Endodermal cell (in vitro differentiated cells): ENCODE results near the gene MRPL20. TPM values are rescaled to one million over a fixed set of nuclear protein-coding genes. Genes with fewer than 3 reads are reported as not detected.
"Not testable (repeated sequence)": the region's sequence is repeated elsewhere in the genome, so short reads cannot be mapped to it uniquely, and the experiment has no call there.

Experiments used
- DNase-seq: peaks from one replicate; pipeline ENCODE4 v3.0.0-alpha.2; 2017
- H3K27ac ChIP-seq: 2 replicates; pipeline ENCODE4 v1.5.1; 2013; ENCODE audit warnings: mild to moderate bottlenecking, low read depth, low read length, moderate library complexity
- H3K27me3 ChIP-seq: 2 replicates; pipeline ENCODE4 v1.6.1; 2013; ENCODE audit warnings: mild to moderate bottlenecking, low read length, moderate library complexity; ENCODE audit not compliant: insufficient read depth, control insufficient read depth, poor library complexity, severe bottlenecking
- H3K36me3 ChIP-seq: 2 replicates; pipeline ENCODE4 v1.7.0; 2013; ENCODE audit warnings: mild to moderate bottlenecking, low read length, moderate library complexity; ENCODE audit not compliant: control insufficient read depth, insufficient read depth
- H3K4me1 ChIP-seq: one replicate; pipeline ENCODE4 v1.7.0; 2013; ENCODE audit warnings: low read length; ENCODE audit not compliant: control insufficient read depth, insufficient read depth
- H3K4me3 ChIP-seq: 2 replicates; pipeline ENCODE4 v1.5.1; 2013; ENCODE audit warnings: mild to moderate bottlenecking, low read length, moderate library complexity
- H3K9ac ChIP-seq: 2 replicates; pipeline ENCODE4 v1.6.1; 2013; ENCODE audit warnings: mild to moderate bottlenecking, low read length, moderate library complexity; ENCODE audit not compliant: poor library complexity, severe bottlenecking; ENCODE audit errors: extremely low read depth
- H3K9me3 ChIP-seq: 2 replicates; pipeline ENCODE4 v1.6.1; 2013; ENCODE audit warnings: mild to moderate bottlenecking, low read length, moderate library complexity; ENCODE audit not compliant: control insufficient read depth
- H3K27ac Mint-ChIP-seq: 2 replicates; pipeline ENCODE4 v1.8.0; 2020; ENCODE audit warnings: mixed read lengths
- H3K27me3 Mint-ChIP-seq: 2 replicates; pipeline ENCODE4 v1.8.0; 2021; ENCODE audit warnings: mild to moderate bottlenecking, mixed read lengths; ENCODE audit not compliant: insufficient read depth
- H3K36me3 Mint-ChIP-seq: 2 replicates; pipeline ENCODE4 v1.8.0; 2020; ENCODE audit warnings: low read depth, mixed read lengths
- H3K4me1 Mint-ChIP-seq: 2 replicates; pipeline ENCODE4 v1.8.0; 2020; ENCODE audit warnings: mixed read lengths
- H3K4me3 Mint-ChIP-seq: 2 replicates; pipeline ENCODE4 v1.8.0; 2020; ENCODE audit warnings: mild to moderate bottlenecking, moderate library complexity, mixed read lengths
- H3K9me3 Mint-ChIP-seq: 2 replicates; pipeline ENCODE4 v1.8.0; 2020; ENCODE audit warnings: mild to moderate bottlenecking, mixed read lengths
- WGBS, 2 experiments: methylation state at CpG; one replicate each; pipeline versions ENCODE4 v1.1.5 to v1.1.7; 2013; ENCODE audit warnings: missing lambda C conversion rate in 2 of 2, mixed read lengths in 1 of 2; ENCODE audit not compliant: insufficient coverage in 1 of 2, insufficient read length in 1 of 2; 5-methylcytosine and 5-hydroxymethylcytosine counted together
- total RNA-seq, 2 donors: library from RNA; stranded (reverse); fragmentation: NEBNext Ultra II Directional in 1 of 2; extraction: Animal tissue kit (Norgen Biotek cat#: 25700) in 1 of 2; gene quantifications; 2 replicates in 1 of 2; 3 replicates in 1 of 2; pipeline ENCODE4 v1.2.1, GENCODE V29; 2021
- TF ChIP-seq, protein P1 (sequence below): fragments of 200-600 bp; sonication (generic); conservative IDR thresholded peaks from 2 replicates; pipeline ENCODE4 v1.5.0; 2021; ENCODE audit warnings: antibody characterized with exemption, mild to moderate bottlenecking

Gene MRPL20
- total RNA-seq, 2 donors from 2014 or later: 109 to 129 TPM

DNA sequence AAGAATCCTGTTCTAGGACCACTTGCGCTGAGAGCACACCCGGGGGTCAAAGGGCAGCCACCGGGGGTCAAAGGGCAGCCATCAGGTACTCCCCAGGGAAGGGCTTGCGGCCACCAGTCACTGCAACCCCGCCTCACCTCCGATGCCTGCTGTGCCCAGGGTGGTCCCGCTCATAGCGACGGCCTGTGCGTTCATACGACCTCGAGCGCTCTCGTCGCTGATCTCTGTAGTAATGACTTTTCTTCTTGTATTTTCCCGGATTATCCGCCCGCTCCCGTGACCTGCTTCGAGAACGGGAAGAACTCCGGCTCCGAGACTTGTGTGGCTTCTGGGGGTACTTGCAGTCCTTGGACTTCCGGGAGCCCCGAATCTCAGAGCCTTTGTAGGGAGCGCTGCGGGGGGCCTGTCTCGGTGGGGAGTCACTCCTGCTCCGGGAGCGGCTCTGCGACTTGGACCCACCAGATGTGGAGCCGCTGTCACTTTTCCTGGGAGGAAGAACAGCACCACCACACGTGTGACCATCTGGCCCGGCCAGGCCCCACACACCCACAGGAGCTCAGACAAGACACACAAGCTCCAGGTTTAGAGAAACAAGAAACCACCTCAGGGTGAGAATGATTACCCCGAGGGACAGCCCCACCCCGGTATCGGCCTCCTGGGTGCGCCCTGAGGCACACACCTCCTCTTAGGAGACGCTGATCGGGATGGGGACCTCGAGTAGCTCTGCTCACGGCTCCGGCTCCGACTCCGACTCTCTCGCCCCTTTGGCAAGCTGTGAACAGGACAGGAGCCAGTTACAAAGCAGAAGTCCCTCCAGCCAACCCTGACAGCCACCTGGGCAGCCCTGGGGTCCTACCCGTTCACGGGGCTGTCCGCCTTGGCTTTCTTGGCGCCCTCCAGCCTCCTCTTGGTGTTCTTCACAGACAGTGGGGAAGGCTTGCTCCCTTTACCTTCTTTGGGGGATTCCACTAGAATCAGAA lies 19.7 kb downstream of the MRPL20 start:
- no peak for DNase-seq
- no peak overlapping the region for H3K4me3 ChIP-seq
- peaks cover 73% of the 10 kb centered on the region for H3K36me3 ChIP-seq
- H3K27me3 ChIP-seq: no peaks in the 10 kb centered on the region
- no peak overlapping the region for H3K27ac ChIP-seq
- no peak overlapping the region for H3K27ac Mint-ChIP-seq
- peaks cover 83% of the 10 kb centered on the region for H3K36me3 Mint-ChIP-seq
- no peaks in the 10 kb centered on the region for H3K27me3 Mint-ChIP-seq
- no peaks in the 10 kb centered on the region for H3K9me3 Mint-ChIP-seq
- no peaks in the 10 kb centered on the region for H3K4me1 Mint-ChIP-seq
- WGBS, 2 experiments: 96 to 98% methylated on average over 29 to 50 of the region's 50 CpGs
- no peak overlapping the region for H3K9ac ChIP-seq
- H3K4me1 ChIP-seq: no peaks in the 10 kb centered on the region
- H3K4me3 Mint-ChIP-seq: no peak overlapping the region
- TF ChIP-seq, protein P1, sequence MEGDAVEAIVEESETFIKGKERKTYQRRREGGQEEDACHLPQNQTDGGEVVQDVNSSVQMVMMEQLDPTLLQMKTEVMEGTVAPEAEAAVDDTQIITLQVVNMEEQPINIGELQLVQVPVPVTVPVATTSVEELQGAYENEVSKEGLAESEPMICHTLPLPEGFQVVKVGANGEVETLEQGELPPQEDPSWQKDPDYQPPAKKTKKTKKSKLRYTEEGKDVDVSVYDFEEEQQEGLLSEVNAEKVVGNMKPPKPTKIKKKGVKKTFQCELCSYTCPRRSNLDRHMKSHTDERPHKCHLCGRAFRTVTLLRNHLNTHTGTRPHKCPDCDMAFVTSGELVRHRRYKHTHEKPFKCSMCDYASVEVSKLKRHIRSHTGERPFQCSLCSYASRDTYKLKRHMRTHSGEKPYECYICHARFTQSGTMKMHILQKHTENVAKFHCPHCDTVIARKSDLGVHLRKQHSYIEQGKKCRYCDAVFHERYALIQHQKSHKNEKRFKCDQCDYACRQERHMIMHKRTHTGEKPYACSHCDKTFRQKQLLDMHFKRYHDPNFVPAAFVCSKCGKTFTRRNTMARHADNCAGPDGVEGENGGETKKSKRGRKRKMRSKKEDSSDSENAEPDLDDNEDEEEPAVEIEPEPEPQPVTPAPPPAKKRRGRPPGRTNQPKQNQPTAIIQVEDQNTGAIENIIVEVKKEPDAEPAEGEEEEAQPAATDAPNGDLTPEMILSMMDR: no peak
- no peaks in the 10 kb centered on the region for H3K9me3 ChIP-seq

DNA sequence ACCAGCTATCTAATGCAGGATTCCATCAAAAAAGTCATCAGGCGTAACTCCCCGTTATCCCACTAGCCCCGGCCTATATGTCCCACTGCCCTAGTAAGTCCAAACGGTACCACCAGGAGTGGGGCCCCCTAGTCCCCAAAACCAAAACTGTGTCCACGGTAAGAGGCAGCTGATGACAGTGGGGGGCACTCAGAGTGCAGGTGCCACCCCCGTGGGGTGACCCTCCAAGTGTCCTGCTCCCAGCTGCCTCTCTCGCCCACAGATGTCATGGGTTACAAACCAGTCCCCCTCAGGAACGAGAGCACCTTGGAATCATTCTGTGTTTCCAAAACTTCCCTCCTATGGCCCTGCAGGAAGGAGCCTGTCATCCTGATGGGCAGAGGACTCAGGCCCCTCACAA lies 21.2 kb downstream of the MRPL20 start:
- Histone ChIP-seq H3K36me3 (peaks cover 58% of the 10 kb centered on the region), H3K9ac (no peak overlapping the region), H3K9me3 (no peaks in the 10 kb centered on the region), H3K4me3 (no peak overlapping the region), H3K4me1 (no peaks in the 10 kb centered on the region), H3K27me3 (no peaks in the 10 kb centered on the region), H3K27ac (no peak overlapping the region)
- no peak overlapping the region for H3K27ac Mint-ChIP-seq
- H3K9me3 Mint-ChIP-seq: no peaks in the 10 kb centered on the region
- no peak overlapping the region for H3K4me3 Mint-ChIP-seq
- TF ChIP-seq, protein P1: no peak
- H3K4me1 Mint-ChIP-seq: no peaks in the 10 kb centered on the region
- WGBS, 2 experiments: 96% methylated on average over 8 of the region's 8 CpGs
- no peak for DNase-seq
- H3K27me3 Mint-ChIP-seq: no peaks in the 10 kb centered on the region
- H3K36me3 Mint-ChIP-seq: peaks cover 71% of the 10 kb centered on the region

GRCh38 chr1:1385339-1385738 lies 21.8 kb downstream of the MRPL20 start:
- H3K27me3 Mint-ChIP-seq, H3K4me3 ChIP-seq, H3K27ac ChIP-seq, H3K4me1 ChIP-seq, H3K27ac Mint-ChIP-seq, H3K9me3 ChIP-seq, H3K4me1 Mint-ChIP-seq, H3K4me3 Mint-ChIP-seq, DNase-seq, H3K9ac ChIP-seq, H3K9me3 Mint-ChIP-seq, H3K27me3 ChIP-seq: not testable (repeated sequence)
- 90 to 92% methylated on average over 16 to 29 of the region's 29 CpGs for WGBS, 2 experiments
- peaks cover 52% of the 10 kb centered on the region for H3K36me3 ChIP-seq
- H3K36me3 Mint-ChIP-seq: peaks cover 65% of the 10 kb centered on the region
